CD4-positive, alpha-beta T cell treated with Interferon alpha-2 for 1 hour (primary cell): Measurements from ENCODE around the gene TSHR.
"Not testable (repeated sequence)": the region's sequence is repeated elsewhere in the genome, so short reads cannot be mapped to it uniquely, and the experiment has no call there.

Experiments used
- DNase-seq, 2 donors: peaks; one replicate each; pipeline ENCODE4 v3.0.0-alpha.2; 2020 to 2022

The TSHR gene

GRCh38 chr14:80955416-80955941 lies at the start of gene TSHR:
TSHR (plus strand) TSS chr14:80955621; CDS start chr14:80955681, 60 bp downstream.
- DNase-seq = no peak

GRCh38 chr14:80906336-80906735 lies 49.1 kb upstream of the TSHR start:
- DNase-seq = no peak

GRCh38 chr14:80906946-80907345 lies 48.5 kb upstream of the TSHR start:
- DNase-seq = no peak

GRCh38 chr14:80912013-80912412 lies 43.4 kb upstream of the TSHR start:
- DNase-seq = not testable (repeated sequence)

- no peak for DNase-seq
Observed at GRCh38 chr14:80919622-80920021, 35.8 kb upstream of the TSHR start.

- no peak for DNase-seq
Observed at GRCh38 chr14:80923368-80923767, 32.1 kb upstream of the TSHR start.

GRCh38 chr14:80924365-80925103 lies 30.9 kb upstream of the TSHR start:
- no peak for DNase-seq

- DNase-seq = no peak
Observed at GRCh38 chr14:80926397-80927082, 28.9 kb upstream of the TSHR start.

GRCh38 chr14:80927083-80927989 lies 28.1 kb upstream of the TSHR start:
- no peak for DNase-seq

- DNase-seq = no peak
Observed at GRCh38 chr14:80930095-80930494, 25.3 kb upstream of the TSHR start.

- peak; percentile 18 to 66 for DNase-seq
Observed at GRCh38 chr14:80930836-80931389, 24.5 kb upstream of the TSHR start.

- no peak for DNase-seq
Observed at GRCh38 chr14:80933282-80933681, 22.1 kb upstream of the TSHR start.

- DNase-seq = no peak
Observed at GRCh38 chr14:80933686-80934085, 21.7 kb upstream of the TSHR start.

- DNase-seq = no peak
Observed at GRCh38 chr14:80940146-80940545, 15.3 kb upstream of the TSHR start.

GRCh38 chr14:80941241-80942185 lies 13.9 kb upstream of the TSHR start, which contains the start of gene CEP128:
CEP128 (minus strand) TSS chr14:80941738.
- DNase-seq = peak; percentile 86 to 90

- DNase-seq = peak in 1 of 2 donors; percentile 23
Observed at GRCh38 chr14:80942191-80942600, 13.2 kb upstream of the TSHR start.

GRCh38 chr14:80944861-80945617 lies 10.4 kb upstream of the TSHR start:
- DNase-seq = no peak

- no peak for DNase-seq
Observed at GRCh38 chr14:80946187-80946586, 9.2 kb upstream of the TSHR start.

- no peak for DNase-seq
Observed at GRCh38 chr14:80946797-80947196, 8.6 kb upstream of the TSHR start.

GRCh38 chr14:80948291-80948690 lies 7.1 kb upstream of the TSHR start:
- DNase-seq = no peak

- DNase-seq = no peak
Observed at GRCh38 chr14:80951491-80951890, 3.9 kb upstream of the TSHR start.
